Breast epithelium (tissue), 3 donors: ENCODE measurements around the gene TBC1D8.

Experiments
- POLR2A ChIP-seq: fragments of 450-650 bp; IDR thresholded peaks from one replicate; pipeline ENCODE4 v1.6.1; 2016; ENCODE audit warnings: antibody characterized with exemption, mild to moderate bottlenecking, moderate library complexity
- POLR2AphosphoS5 ChIP-seq, 3 donors: sonication (generic); formaldehyde crosslinking; IDR thresholded peaks; one replicate each; pipeline ENCODE4 v1.6.1; 2017; ENCODE audit warnings: antibody characterized with exemption in 3 of 3
- TF ChIP-seq, protein P1 (sequence below), 3 donors: fragments of 450-650 bp; IDR thresholded peaks; one replicate each; pipeline ENCODE4 v1.5.1; 2016 to 2017; ENCODE audit warnings: antibody characterized with exemption in 3 of 3, mild to moderate bottlenecking in 3 of 3, moderate library complexity in 3 of 3

DNA sequence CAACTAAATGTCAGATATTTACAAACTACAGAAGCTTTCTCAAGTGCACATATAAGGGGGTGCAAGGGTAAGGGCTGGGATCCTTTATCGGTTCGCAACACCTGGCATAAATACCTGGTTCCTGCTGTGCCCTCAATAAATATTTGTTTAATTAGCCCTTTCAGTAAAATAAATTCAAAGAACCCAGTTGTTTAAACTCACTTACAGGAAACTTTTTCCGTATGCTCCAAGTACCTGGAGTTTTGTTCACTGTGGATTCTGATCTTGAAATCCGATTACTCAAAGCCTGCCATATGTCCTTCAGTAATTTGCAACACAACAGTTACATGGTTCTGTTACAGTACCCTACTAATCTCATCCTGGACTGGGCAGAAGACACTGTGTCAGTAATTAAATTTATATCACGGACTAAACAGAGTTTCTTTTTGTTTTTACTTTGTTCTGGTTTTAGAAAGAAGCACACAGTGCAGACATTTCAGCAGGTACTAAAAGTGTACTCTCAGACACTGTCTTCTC is 36.9 kb downstream of the TBC1D8 start:
- TF ChIP-seq, protein P1, sequence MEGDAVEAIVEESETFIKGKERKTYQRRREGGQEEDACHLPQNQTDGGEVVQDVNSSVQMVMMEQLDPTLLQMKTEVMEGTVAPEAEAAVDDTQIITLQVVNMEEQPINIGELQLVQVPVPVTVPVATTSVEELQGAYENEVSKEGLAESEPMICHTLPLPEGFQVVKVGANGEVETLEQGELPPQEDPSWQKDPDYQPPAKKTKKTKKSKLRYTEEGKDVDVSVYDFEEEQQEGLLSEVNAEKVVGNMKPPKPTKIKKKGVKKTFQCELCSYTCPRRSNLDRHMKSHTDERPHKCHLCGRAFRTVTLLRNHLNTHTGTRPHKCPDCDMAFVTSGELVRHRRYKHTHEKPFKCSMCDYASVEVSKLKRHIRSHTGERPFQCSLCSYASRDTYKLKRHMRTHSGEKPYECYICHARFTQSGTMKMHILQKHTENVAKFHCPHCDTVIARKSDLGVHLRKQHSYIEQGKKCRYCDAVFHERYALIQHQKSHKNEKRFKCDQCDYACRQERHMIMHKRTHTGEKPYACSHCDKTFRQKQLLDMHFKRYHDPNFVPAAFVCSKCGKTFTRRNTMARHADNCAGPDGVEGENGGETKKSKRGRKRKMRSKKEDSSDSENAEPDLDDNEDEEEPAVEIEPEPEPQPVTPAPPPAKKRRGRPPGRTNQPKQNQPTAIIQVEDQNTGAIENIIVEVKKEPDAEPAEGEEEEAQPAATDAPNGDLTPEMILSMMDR (IDR thresholded peaks at IDR 0.05) = no peak
- TF ChIP-seq POLR2AphosphoS5 (IDR thresholded peaks at IDR 0.05) (no peak), POLR2A (no peak)
